Kidney glomerular epithelial cell (primary cell): Measurements from ENCODE around the gene HEPH.
"Not testable (repeated sequence)": the region's sequence is repeated elsewhere in the genome, so short reads cannot be mapped to it uniquely, and the experiment has no call there.

ENCODE experiments used
- DNase-seq: peaks from one replicate; lab custom pipeline; 2025; lab: John Stamatoyannopoulos, UW

Gene HEPH

GRCh38 chrX:66163849-66164411, at the start of gene HEPH:
Gene HEPH (plus strand): TSS chrX:66164247. CDS start chrX:66170571, 6,324 bp downstream.
- DNase-seq: no peak

- not testable (repeated sequence) for DNase-seq
Measured at GRCh38 chrX:66118722-66119121, 45.3 kb upstream of the HEPH start.

GRCh38 chrX:66121354-66121753, 42.7 kb upstream of the HEPH start:
- not testable (repeated sequence) for DNase-seq

- no peak for DNase-seq
Measured at GRCh38 chrX:66126662-66127061, 37.4 kb upstream of the HEPH start.

- DNase-seq: no peak
Measured at GRCh38 chrX:66130469-66130868, 33.6 kb upstream of the HEPH start.

- DNase-seq: not testable (repeated sequence)
Measured at GRCh38 chrX:66135284-66135683, 28.8 kb upstream of the HEPH start.

GRCh38 chrX:66142351-66142750, 21.7 kb upstream of the HEPH start:
- DNase-seq: no peak

GRCh38 chrX:66144258-66144657, 19.8 kb upstream of the HEPH start:
- no peak for DNase-seq

- no peak for DNase-seq
Measured at GRCh38 chrX:66149519-66149918, 14.5 kb upstream of the HEPH start.

- DNase-seq: no peak
Measured at GRCh38 chrX:66150163-66150562, 13.9 kb upstream of the HEPH start.

GRCh38 chrX:66162331-66162822, 1.7 kb upstream of the HEPH start:
- no peak for DNase-seq

GRCh38 chrX:66163447-66163846, 600 bp upstream of the HEPH start:
- DNase-seq: no peak

GRCh38 chrX:66164470-66164869, 423 bp downstream of the HEPH start:
- no peak for DNase-seq

- DNase-seq: no peak
Measured at GRCh38 chrX:66164931-66165330, 884 bp downstream of the HEPH start.

- DNase-seq: no peak
Measured at GRCh38 chrX:66166671-66167070, 2.6 kb downstream of the HEPH start.

- no peak for DNase-seq
Measured at GRCh38 chrX:66167431-66167830, 3.4 kb downstream of the HEPH start.

GRCh38 chrX:66176134-66176533, 12.1 kb downstream of the HEPH start:
- no peak for DNase-seq

- DNase-seq: no peak
Measured at GRCh38 chrX:66191563-66191962, 27.5 kb downstream of the HEPH start.

GRCh38 chrX:66193821-66194220, 29.8 kb downstream of the HEPH start:
- DNase-seq: no peak

GRCh38 chrX:66200050-66200664, 36.1 kb downstream of the HEPH start:
- DNase-seq: no peak

GRCh38 chrX:66200855-66201795, 37.1 kb downstream of the HEPH start:
- no peak for DNase-seq

GRCh38 chrX:66203114-66203513, 39.1 kb downstream of the HEPH start:
- no peak for DNase-seq

GRCh38 chrX:66221856-66222255, 57.8 kb downstream of the HEPH start:
- no peak for DNase-seq
